Calu3 (cell line): ENCODE data around the gene ALG11. TPM values are rescaled to one million over a fixed set of nuclear protein-coding genes. Genes with fewer than 3 reads are reported as not detected.
"Not testable (repeated sequence)": the region's sequence is repeated elsewhere in the genome, so short reads cannot be mapped to it uniquely, and the experiment has no call there.

Experiments used
- BruUV-seq: library from RNA; stranded (reverse); fragments of 400-500 nt; replicated peaks from 2 replicates; lab custom pipeline; 2021; lab: Mats Ljungman, UMichigan
- CTCF ChIA-PET: fragments of 300-600 bp; sonication (Branson Sonifier 250); formaldehyde crosslinking; loops from one replicate; lab custom pipeline; 2022; ENCODE audit warnings: antibody characterized with exemption; lab: Charles Lee
- DNase-seq: peaks from one replicate; pipeline ENCODE4 v3.0.0; 2022
- H3K27ac Mint-ChIP-seq: one replicate; pipeline ENCODE4 v1.8.0; 2022; ENCODE audit warnings: mixed read lengths; ENCODE audit not compliant: unreplicated experiment
- H3K27me3 Mint-ChIP-seq: one replicate; pipeline ENCODE4 v1.8.0; 2022; ENCODE audit warnings: mixed read lengths; ENCODE audit not compliant: unreplicated experiment
- H3K36me3 Mint-ChIP-seq: one replicate; pipeline ENCODE4 v1.8.0; 2022; ENCODE audit warnings: mild to moderate bottlenecking, moderate library complexity, mixed read lengths; ENCODE audit not compliant: insufficient read depth, unreplicated experiment
- H3K4me1 Mint-ChIP-seq: one replicate; pipeline ENCODE4 v1.8.0; 2022; ENCODE audit warnings: mild to moderate bottlenecking, low read depth, mixed read lengths; ENCODE audit not compliant: unreplicated experiment
- H3K4me3 Mint-ChIP-seq: one replicate; pipeline ENCODE4 v1.8.0; 2022; ENCODE audit warnings: mild to moderate bottlenecking, low read depth, moderate library complexity, mixed read lengths; ENCODE audit not compliant: unreplicated experiment
- H3K9me3 Mint-ChIP-seq: one replicate; pipeline ENCODE4 v1.8.0; 2022; ENCODE audit warnings: low read depth, mixed read lengths; ENCODE audit not compliant: unreplicated experiment
- CTCF ChIP-seq: fragments of 200-600 bp; IDR thresholded peaks from one replicate; pipeline ENCODE4 v1.8.0; 2022; ENCODE audit warnings: antibody characterized with exemption; ENCODE audit not compliant: unreplicated experiment
- intact Hi-C: fragments of 100-400 bp; cut with micrococcal nuclease; formaldehyde crosslinking; loops from one replicate; pipeline ENCODE4 v1.10.0; 2022; ENCODE audit not compliant: unreplicated experiment
- total RNA-seq: library from RNA; stranded (reverse); gene quantifications from 2 replicates; pipeline ENCODE4 v1.2.3, GENCODE V29; 2022

The ALG11 gene
- total RNA-seq, 1 experiment from 2014 or later: 34.3 TPM

- no peaks in the 10 kb centered on the region for H3K27me3 Mint-ChIP-seq
- no TSS peak for BruUV-seq
- H3K36me3 Mint-ChIP-seq: no peaks in the 10 kb centered on the region
- H3K27ac Mint-ChIP-seq: no peak overlapping the region
- CTCF ChIA-PET: no interaction called here
- no peak for DNase-seq
- intact Hi-C loops: no loop called here
- no peaks in the 10 kb centered on the region for H3K9me3 Mint-ChIP-seq
- H3K4me3 Mint-ChIP-seq: no peak overlapping the region
- TF ChIP-seq CTCF: no peak
- no peaks in the 10 kb centered on the region for H3K4me1 Mint-ChIP-seq
These were observed 35.3 kb downstream of the ALG11 start for GRCh38 chr13:52047463-52047862.

- no peaks in the 10 kb centered on the region for H3K9me3 Mint-ChIP-seq
- no peak for DNase-seq
- no peaks in the 10 kb centered on the region for H3K4me1 Mint-ChIP-seq
- H3K36me3 Mint-ChIP-seq: no peaks in the 10 kb centered on the region
- CTCF ChIA-PET: no interaction called here
- TF ChIP-seq CTCF: no peak
- no peaks in the 10 kb centered on the region for H3K27me3 Mint-ChIP-seq
- no TSS peak for BruUV-seq
- H3K4me3 Mint-ChIP-seq: no peak overlapping the region
- intact Hi-C loops: no loop called here
- no peak overlapping the region for H3K27ac Mint-ChIP-seq
These were observed 36.3 kb downstream of the ALG11 start for GRCh38 chr13:52048516-52048915.

DNA sequence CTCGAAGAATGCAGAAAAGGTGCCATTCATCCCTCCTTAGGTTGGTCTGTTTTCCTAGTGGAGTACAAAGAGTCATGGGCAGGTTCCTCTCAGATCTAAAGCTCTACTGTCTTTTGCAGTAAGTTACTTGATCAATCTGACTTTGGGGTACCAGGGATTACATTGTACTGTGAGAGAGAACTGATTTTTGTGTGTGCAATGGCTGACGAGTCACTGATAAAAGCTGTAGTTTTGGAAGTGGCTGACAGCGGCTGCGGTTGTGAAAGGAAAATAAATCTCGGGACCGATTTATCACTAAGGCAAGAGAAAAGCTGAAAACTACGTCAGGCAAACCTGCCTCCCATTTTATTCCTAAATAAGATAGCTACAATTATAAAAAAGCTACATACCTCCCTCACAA, 39.2 kb downstream of the ALG11 start:
- no peak overlapping the region for H3K4me3 Mint-ChIP-seq
- no peaks in the 10 kb centered on the region for H3K36me3 Mint-ChIP-seq
- BruUV-seq: no TSS peak
- no peaks in the 10 kb centered on the region for H3K27me3 Mint-ChIP-seq
- intact Hi-C loops: no loop called here
- CTCF ChIA-PET: no interaction called here
- H3K4me1 Mint-ChIP-seq: no peaks in the 10 kb centered on the region
- no peaks in the 10 kb centered on the region for H3K9me3 Mint-ChIP-seq
- no peak for DNase-seq
- H3K27ac Mint-ChIP-seq: no peak overlapping the region
- no peak for TF ChIP-seq CTCF

DNA sequence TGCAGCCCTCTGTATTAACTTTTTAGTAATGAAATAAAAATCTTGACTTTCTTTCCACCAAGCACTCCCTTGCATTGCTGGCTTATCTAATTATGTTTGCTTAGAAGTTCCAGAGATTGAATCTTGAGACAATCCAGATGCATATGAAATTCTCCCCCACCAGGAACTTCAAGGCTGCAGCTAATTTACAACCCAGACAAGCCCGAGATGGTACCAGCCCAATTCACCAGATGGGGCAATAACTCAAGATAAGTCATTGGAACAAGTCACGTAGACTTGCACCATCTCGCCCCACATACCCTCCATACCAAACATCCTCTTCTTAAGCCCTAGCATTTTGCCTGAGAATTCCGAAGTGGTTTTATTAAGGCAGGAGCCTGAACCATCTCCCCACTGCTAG, 41.3 kb downstream of the ALG11 start:
- no peak for DNase-seq
- Mint-ChIP-seq H3K9me3 (no peaks in the 10 kb centered on the region), H3K4me1 (no peaks in the 10 kb centered on the region), H3K36me3 (no peaks in the 10 kb centered on the region), H3K27me3 (no peaks in the 10 kb centered on the region), H3K4me3 (no peak overlapping the region), H3K27ac (no peak overlapping the region)
- no TSS peak for BruUV-seq
- TF ChIP-seq CTCF: no peak
- intact Hi-C loops: no loop called here
- CTCF ChIA-PET: no interaction called here

DNA sequence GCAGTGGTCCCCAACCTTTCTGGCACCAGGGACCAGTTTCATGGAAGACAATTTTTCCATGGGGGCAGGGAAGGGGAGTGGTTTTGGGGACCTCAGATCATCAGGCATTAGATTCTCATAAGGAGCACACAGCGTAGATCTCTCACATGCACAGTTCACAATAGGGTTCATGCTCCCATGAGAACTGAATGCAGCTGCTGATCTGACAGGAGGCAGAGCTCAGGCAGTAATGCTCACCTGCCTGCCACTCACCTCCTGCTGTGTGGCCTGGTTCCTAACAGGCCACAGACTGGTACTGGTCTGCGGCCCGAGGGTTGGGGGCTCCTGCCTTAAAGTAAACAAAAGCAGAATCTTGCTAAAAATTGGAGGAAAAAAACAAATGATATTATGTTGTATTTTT, 48.9 kb downstream of the ALG11 start:
- H3K36me3 Mint-ChIP-seq, H3K4me1 Mint-ChIP-seq, H3K27me3 Mint-ChIP-seq, CTCF ChIA-PET, BruUV-seq, H3K27ac Mint-ChIP-seq, H3K4me3 Mint-ChIP-seq, H3K9me3 Mint-ChIP-seq, intact Hi-C loops, DNase-seq: not testable (repeated sequence)
